Epithelial cell of proximal tubule (primary cell): ENCODE results near the gene CCL5. TPM values are rescaled to one million over a fixed set of nuclear protein-coding genes. Genes with fewer than 3 reads are reported as not detected.

Experiments used
- DNase-seq: peaks from one replicate; pipeline ENCODE4 v3.0.0-alpha.2; 2011; ENCODE audit warnings: low read depth
- H3K4me3 ChIP-seq: 2 replicates; pipeline ENCODE4 v1.5.1; 2011; ENCODE audit warnings: low read depth, mild to moderate bottlenecking, low read length
- CTCF ChIP-seq: conservative IDR thresholded peaks from 2 replicates; pipeline ENCODE4 v1.5.1; 2012; ENCODE audit warnings: low read depth, mild to moderate bottlenecking, low read length
- total RNA-seq: library from RNA; depleted of rRNA; stranded (reverse); fragments of >200 nt; gene quantifications from 2 replicates; pipeline ENCODE4 v1.2.3, GENCODE V29; 2015

Gene CCL5
- total RNA-seq, 1 donor from 2014 or later, result not detected

- no peak for DNase-seq
- TF ChIP-seq CTCF, result no peak
- no peak overlapping the region for H3K4me3 ChIP-seq
Measured at GRCh38 chr17:35891269-35891668, 11.1 kb upstream of the CCL5 start.

- no peak overlapping the region for H3K4me3 ChIP-seq
- TF ChIP-seq CTCF, result no peak
- no peak for DNase-seq
Measured at GRCh38 chr17:35890774-35891155, 10.6 kb upstream of the CCL5 start.

GRCh38 chr17:35889818-35890773, 9.9 kb upstream of the CCL5 start:
- DNase-seq, result no peak

GRCh38 chr17:35889241-35889640, 9.1 kb upstream of the CCL5 start:
- TF ChIP-seq CTCF, result no peak
- H3K4me3 ChIP-seq, result no peak overlapping the region
- no peak for DNase-seq

More at GRCh38 chr17:35889818-35890773, 9.9 kb upstream of the CCL5 start:
- H3K4me3 ChIP-seq, result no peak overlapping the region
- no peak for TF ChIP-seq CTCF

GRCh38 chr17:35878361-35878760, 1.8 kb downstream of the CCL5 start:
- H3K4me3 ChIP-seq, result no peak overlapping the region
- no peak for DNase-seq
- TF ChIP-seq CTCF, result no peak

- H3K4me3 ChIP-seq, result no peak overlapping the region
- no peak for DNase-seq
- TF ChIP-seq CTCF, result no peak
Measured at GRCh38 chr17:35877345-35878029, 2.7 kb downstream of the CCL5 start.
